Kidney (tissue), 14 donors: ENCODE results near the gene TMEM119. TPM values are rescaled to one million over a fixed set of nuclear protein-coding genes. Genes with fewer than 3 reads are reported as not detected.

Experiments
- DNase-seq, 5 donors: peaks; one replicate each; pipeline ENCODE4 v3.0.0-alpha.2; 2013 to 2020
- FAIRE-seq: peaks from 2 replicates; lab custom pipeline; 2012; peaks lifted over from hg19 to GRCh38; lab: Jason Lieb, UNC
- H3K27ac ChIP-seq, 2 donors: one replicate each; pipeline ENCODE4 v1.7.0; 2013; ENCODE audit warnings: low read depth in 2 of 2, low read length in 2 of 2, inconsistent platforms in 1 of 2
- H3K27me3 ChIP-seq: one replicate; pipeline ENCODE4 v1.7.1; 2013; ENCODE audit warnings: low read length, inconsistent platforms; ENCODE audit not compliant: control insufficient read depth, insufficient read depth
- H3K36me3 ChIP-seq, 3 donors: one replicate each; pipeline versions ENCODE4 v1.7.0 to v1.7.1; 2013; ENCODE audit warnings: low read length in 3 of 3, control low read depth in 1 of 3, inconsistent platforms in 1 of 3; ENCODE audit not compliant: insufficient read depth in 3 of 3, control insufficient read depth in 2 of 3
- H3K4me1 ChIP-seq, 3 donors: one replicate each; pipeline versions ENCODE4 v1.7.0 to v1.7.1; 2013; ENCODE audit warnings: low read length in 3 of 3, inconsistent platforms in 1 of 3, low read depth in 1 of 3; ENCODE audit not compliant: control insufficient read depth in 2 of 3, insufficient read depth in 2 of 3
- H3K4me3 ChIP-seq, 3 donors: one replicate each; pipeline versions ENCODE4 v1.7.0 to v1.8.1; 2013; ENCODE audit warnings: low read length in 3 of 3, control low read depth in 1 of 3, inconsistent platforms in 1 of 3
- H3K9ac ChIP-seq, 3 donors: one replicate each; pipeline versions ENCODE4 v1.7.0 to v1.7.1; 2013; ENCODE audit warnings: low read length in 3 of 3, control low read depth in 1 of 3, inconsistent platforms in 1 of 3
- H3K9me3 ChIP-seq, 3 donors: one replicate each; pipeline versions ENCODE4 v1.7.0 to v1.7.1; 2013; ENCODE audit warnings: low read length in 3 of 3, control low read depth in 1 of 3, inconsistent platforms in 1 of 3; ENCODE audit not compliant: control insufficient read depth in 2 of 3, insufficient read depth in 1 of 3
- intact Hi-C: fragments of 100-400 bp; cut with DNase I; formaldehyde crosslinking; loops from one replicate; pipeline ENCODE4 v1.11.1; 2022
- polyA plus RNA-seq: library from polyadenylated mRNA; stranded (reverse); fragments of 350-450 nt; fragmentation: Illumina TruSeq; extraction: RNeasy Lipid Tissue Mini Kit (QIAGEN cat#74804); gene quantifications from one replicate; pipeline ENCODE4 v1.2.3, GENCODE V29; 2014; ENCODE audit warnings: low read depth, low replicate concordance; ENCODE audit not compliant: insufficient read depth
- total RNA-seq: library from RNA; stranded (reverse); fragmentation: NEBNext Ultra II Directional; extraction: Animal tissue kit (Norgen Biotek cat#: 25700); gene quantifications from one replicate; pipeline ENCODE4 v1.2.1, GENCODE V29; 2021
- TF ChIP-seq, protein P1 (sequence below): IDR thresholded peaks from 3 replicates; pipeline ENCODE4 v1.5.1; 2012; ENCODE audit warnings: mild to moderate bottlenecking, moderate library complexity, borderline replicate concordance; ENCODE audit not compliant: insufficient read depth; ENCODE audit errors: extremely low read depth
- donor health status: control.
- donor health status: control.
- donor health status: control.
- donor health status: control.
- donor health status: control.
- donor health status: DM: yes; HTN: yes; CAD: no.
- donor health status: Normal renal cell carcinoma (clear cell type).

TMEM119 gene
- total and polyA plus RNA-seq, 2 donors from 2014 or later = 4.1 to 15.8 TPM

DNA sequence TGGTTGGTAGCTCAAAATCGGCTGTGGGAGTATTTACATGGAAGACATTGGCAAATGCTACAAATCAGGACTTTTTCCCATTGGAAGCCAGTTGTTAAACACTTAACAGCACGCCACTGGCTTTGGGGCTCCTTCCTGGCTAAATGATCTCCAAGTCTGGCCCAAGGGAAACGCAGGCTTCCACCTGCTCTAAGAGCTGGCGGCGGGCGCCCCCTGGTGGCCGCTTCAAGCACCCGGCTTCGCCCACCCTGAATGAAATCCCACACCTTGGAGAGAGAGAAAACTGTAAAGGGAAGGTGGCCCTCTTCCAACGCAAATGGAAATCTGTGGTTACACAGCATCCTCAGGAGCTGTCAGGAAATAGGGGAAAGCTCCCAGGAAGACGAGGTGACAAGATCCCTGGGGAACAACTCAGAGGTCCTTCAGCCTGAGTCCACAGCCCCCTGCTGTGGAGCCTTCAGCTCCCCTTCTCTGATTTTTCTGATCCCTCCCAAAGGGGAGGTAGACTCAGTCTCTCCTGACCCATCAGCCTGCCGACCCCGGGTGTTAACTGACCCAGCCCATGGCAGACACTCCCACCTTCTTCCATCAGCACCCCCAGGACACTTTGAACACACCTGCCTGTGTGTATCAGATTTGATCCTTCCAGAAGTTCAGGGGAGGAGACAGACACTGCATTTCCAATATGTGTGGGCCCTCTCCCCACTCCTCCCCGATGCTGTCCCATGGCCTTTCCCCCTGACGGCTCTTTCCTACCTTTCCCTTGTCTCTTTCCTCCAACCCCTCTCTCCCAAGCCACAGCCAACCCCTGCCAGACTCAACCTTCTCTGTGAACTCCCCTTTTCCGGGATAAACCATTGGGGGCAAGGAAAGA, 20.4 kb upstream of the TMEM119 start:
- H3K36me3 ChIP-seq = no peaks in the 10 kb centered on the region
- TF ChIP-seq, protein P1, sequence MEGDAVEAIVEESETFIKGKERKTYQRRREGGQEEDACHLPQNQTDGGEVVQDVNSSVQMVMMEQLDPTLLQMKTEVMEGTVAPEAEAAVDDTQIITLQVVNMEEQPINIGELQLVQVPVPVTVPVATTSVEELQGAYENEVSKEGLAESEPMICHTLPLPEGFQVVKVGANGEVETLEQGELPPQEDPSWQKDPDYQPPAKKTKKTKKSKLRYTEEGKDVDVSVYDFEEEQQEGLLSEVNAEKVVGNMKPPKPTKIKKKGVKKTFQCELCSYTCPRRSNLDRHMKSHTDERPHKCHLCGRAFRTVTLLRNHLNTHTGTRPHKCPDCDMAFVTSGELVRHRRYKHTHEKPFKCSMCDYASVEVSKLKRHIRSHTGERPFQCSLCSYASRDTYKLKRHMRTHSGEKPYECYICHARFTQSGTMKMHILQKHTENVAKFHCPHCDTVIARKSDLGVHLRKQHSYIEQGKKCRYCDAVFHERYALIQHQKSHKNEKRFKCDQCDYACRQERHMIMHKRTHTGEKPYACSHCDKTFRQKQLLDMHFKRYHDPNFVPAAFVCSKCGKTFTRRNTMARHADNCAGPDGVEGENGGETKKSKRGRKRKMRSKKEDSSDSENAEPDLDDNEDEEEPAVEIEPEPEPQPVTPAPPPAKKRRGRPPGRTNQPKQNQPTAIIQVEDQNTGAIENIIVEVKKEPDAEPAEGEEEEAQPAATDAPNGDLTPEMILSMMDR = peak; percentile 90
- DNase-seq (peak; percentile 86 to 93 (median 88)), FAIRE-seq (no peak)
- peaks cover 0 to 8% (median 0%) of the 10 kb centered on the region in 3 donors for H3K4me1 ChIP-seq
- no peaks in the 10 kb centered on the region for H3K27me3 ChIP-seq
- intact Hi-C loops = loop anchor here (5.0 kb wide), 1 partner anchor 51 kb away; no protein-coding TSS in a partner anchor
- peaks cover 0 to 5% (median 0%) of the 10 kb centered on the region in 3 donors for H3K9me3 ChIP-seq
- no peak overlapping the region for H3K9ac ChIP-seq
- no peak overlapping the region for H3K4me3 ChIP-seq
- no peak overlapping the region for H3K27ac ChIP-seq

DNA sequence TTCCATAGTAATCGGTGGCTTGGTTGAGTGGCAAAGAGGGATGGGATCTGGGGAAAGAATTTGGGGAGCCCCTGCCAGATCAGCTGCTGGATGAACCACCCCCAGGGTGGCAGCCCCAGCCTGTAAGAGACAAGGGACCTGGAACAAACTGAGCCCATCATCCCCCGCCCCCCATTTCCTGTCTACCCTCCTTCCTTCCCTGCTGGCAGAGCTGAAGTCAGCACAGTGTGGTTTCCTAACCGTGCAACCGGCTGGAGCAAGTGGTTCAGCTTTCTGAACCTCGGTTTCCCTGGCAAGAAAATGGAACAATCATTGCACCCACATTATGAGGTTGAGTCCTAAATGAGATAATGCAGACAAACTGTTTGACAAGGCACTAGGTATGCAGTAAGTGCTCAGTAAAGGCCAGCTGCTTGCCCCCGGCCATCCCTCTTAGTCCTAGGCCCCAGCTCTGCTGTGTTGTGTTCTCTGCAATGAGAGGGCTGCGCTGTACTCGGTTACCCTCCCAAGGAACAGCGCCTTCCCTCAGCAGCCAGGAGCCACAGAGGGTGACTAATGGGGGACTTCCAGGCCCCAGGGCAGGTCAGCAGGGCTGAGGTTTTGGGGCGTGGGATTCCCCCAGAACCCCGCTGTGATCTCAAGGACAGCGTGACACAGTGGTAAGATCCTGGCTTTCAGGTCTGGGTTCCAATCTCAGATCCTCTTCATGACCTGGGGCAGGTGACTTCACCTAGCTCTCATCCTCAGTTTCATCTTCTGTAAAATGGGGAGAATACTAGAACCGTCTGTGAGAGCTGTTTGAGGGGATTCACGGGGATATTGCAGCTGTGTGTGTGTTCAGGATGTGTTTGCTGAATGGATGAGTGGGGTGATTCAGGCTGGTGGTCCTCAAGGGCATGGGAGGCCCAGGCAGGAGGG, 19.3 kb upstream of the TMEM119 start:
- FAIRE-seq (no peak), DNase-seq (no peak)
- intact Hi-C loops = loop anchor here (5.0 kb wide), 1 partner anchor 50 kb away; no protein-coding TSS in a partner anchor
- no peak overlapping the region for H3K9ac ChIP-seq
- H3K9me3 ChIP-seq = peaks cover 0 to 5% (median 0%) of the 10 kb centered on the region in 3 donors
- no peaks in the 10 kb centered on the region for H3K36me3 ChIP-seq
- H3K27me3 ChIP-seq = no peaks in the 10 kb centered on the region
- no peak overlapping the region for H3K4me3 ChIP-seq
- TF ChIP-seq, protein P1 = no peak
- H3K4me1 ChIP-seq = peaks cover 0 to 5% (median 0%) of the 10 kb centered on the region in 3 donors
- no peak overlapping the region for H3K27ac ChIP-seq

DNA sequence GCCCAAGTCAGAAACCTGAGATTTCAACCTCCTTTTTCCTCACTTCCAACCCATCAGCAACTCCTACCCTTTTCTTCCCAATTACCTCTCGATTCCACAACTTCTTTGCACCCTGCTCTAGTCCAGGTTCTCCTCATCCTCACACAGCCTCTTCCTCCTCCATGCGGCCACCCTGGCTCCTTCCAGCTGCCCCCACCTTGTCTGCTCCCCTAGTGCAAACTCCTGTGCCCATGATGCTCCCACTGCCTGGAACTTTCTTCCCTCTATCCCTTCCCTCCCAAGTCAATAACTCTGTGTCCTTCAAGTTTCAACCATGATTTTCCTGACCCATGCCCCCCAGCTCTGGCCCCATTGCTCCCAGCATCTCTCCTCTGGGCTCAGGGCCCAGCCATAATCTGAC, 18.5 kb upstream of the TMEM119 start:
- intact Hi-C loops = loop anchor here (5.0 kb wide), 1 partner anchor 49 kb away; no protein-coding TSS in a partner anchor
- Histone ChIP-seq H3K27me3 (no peaks in the 10 kb centered on the region), H3K36me3 (no peaks in the 10 kb centered on the region), H3K9me3 (peaks cover 0 to 5% (median 0%) of the 10 kb centered on the region in 3 donors), H3K4me3 (no peak overlapping the region), H3K4me1 (peaks cover 0 to 3% (median 0%) of the 10 kb centered on the region in 3 donors), H3K27ac (no peak overlapping the region), H3K9ac (no peak overlapping the region)
- FAIRE-seq (no peak), DNase-seq (no peak)
- TF ChIP-seq, protein P1 = no peak
